Gastrocnemius medialis (tissue), 4 donors: ENCODE data around the gene FERMT1. TPM values are rescaled to one million over a fixed set of nuclear protein-coding genes. Genes with fewer than 3 reads are reported as not detected.
"Not testable (repeated sequence)": the region's sequence is repeated elsewhere in the genome, so short reads cannot be mapped to it uniquely, and the experiment has no call there.

Experiments
- ATAC-seq, 2 donors: fragments of 150-250 bp; one replicate each; pipeline ENCODE4 v1.9.1; 2016
- DNase-seq, 2 donors: peaks; one replicate each; pipeline ENCODE4 v3.0.0-alpha.2; 2019
- H3K27ac ChIP-seq, 4 donors: fragments of 200-600 bp; sonication (generic); 1 replicate in 1 of 4; 2 replicates in 3 of 4; pipeline ENCODE4 v1.5.1; 2016 to 2018; ENCODE audit warnings: mild to moderate bottlenecking in 2 of 4, moderate library complexity in 1 of 4
- H3K27me3 ChIP-seq, 3 donors: fragments of 200-600 bp; sonication (generic) in 2 of 3; 1 replicate in 1 of 3; 2 replicates in 2 of 3; pipeline versions ENCODE4 v1.5.1 to v1.6.0; 2016 to 2019; ENCODE audit warnings: mild to moderate bottlenecking in 1 of 3, moderate library complexity in 1 of 3
- H3K36me3 ChIP-seq, 2 donors: fragments of 200-600 bp; sonication (generic) in 1 of 2; one replicate each; pipeline ENCODE4 v1.5.1; 2017 to 2018
- H3K4me1 ChIP-seq, 2 donors: fragments of 200-600 bp; sonication (generic) in 1 of 2; one replicate each; pipeline ENCODE4 v1.5.1; 2016 to 2017; ENCODE audit warnings: mild to moderate bottlenecking in 2 of 2
- H3K4me3 ChIP-seq, 4 donors: fragments of 200-600 bp; sonication (generic) in 3 of 4; 1 replicate in 1 of 4; 2 replicates in 3 of 4; pipeline ENCODE4 v1.5.1; 2016 to 2019; ENCODE audit warnings: mild to moderate bottlenecking in 2 of 4
- H3K9me3 ChIP-seq, 3 donors: fragments of 200-600 bp; sonication (generic) in 2 of 3; 1 replicate in 1 of 3; 2 replicates in 2 of 3; pipeline ENCODE4 v1.5.1; 2016 to 2019
- CTCF ChIP-seq, 5 experiments: fragments of 450-650 bp in 3 of 5; fragments of 200-600 bp in 2 of 5; sonication (generic) in 2 of 5; IDR thresholded peaks in 4 of 5; conservative IDR thresholded peaks in 1 of 5; 1 replicate in 4 of 5; 2 replicates in 1 of 5; pipeline ENCODE4 v1.5.1; 2016 to 2019; ENCODE audit warnings: antibody characterized with exemption in 5 of 5, mild to moderate bottlenecking in 3 of 5, moderate library complexity in 3 of 5
- POLR2A ChIP-seq, 2 donors: fragments of 450-650 bp; IDR thresholded peaks; one replicate each; pipeline ENCODE4 v1.6.1; 2017; ENCODE audit warnings: antibody characterized with exemption in 2 of 2, mild to moderate bottlenecking in 2 of 2, moderate library complexity in 2 of 2
- in situ Hi-C, 4 donors: fragments of 200-750 bp; cut with MboI; loops; one replicate each; pipeline versions ENCODE4 v1.15.0 to v1.8.0; 2017; ENCODE audit warnings: low sequenced_read_pairs in 4 of 4
- intact Hi-C: fragments of 100-400 bp; cut with DNase I; formaldehyde crosslinking; loops from one replicate; pipeline ENCODE4 v1.15.1; 2023; ENCODE audit warnings: low total_unique reads
- total RNA-seq, 4 donors: library from RNA; depleted of rRNA; stranded (reverse); fragments of >200 nt; gene quantifications; one replicate each; pipeline versions ENCODE4 v1.1.0 to v1.2.3, GENCODE V29; 2016

Gene FERMT1
- total RNA-seq, 4 donors from 2014 or later = 0.09 to 0.36 TPM; not detected in 2

GRCh38 chr20:6038256-6038655, 84.6 kb downstream of the FERMT1 start:
- Histone ChIP-seq H3K4me1 (peaks cover 15 to 22% of the 10 kb centered on the region in 2 donors), H3K27me3 (no peaks in the 10 kb centered on the region), H3K9me3 (no peaks in the 10 kb centered on the region), H3K27ac (no peak overlapping the region), H3K4me3 (no peak overlapping the region), H3K36me3 (peaks cover 0 to 72% of the 10 kb centered on the region in 2 donors)
- TF ChIP-seq CTCF (IDR thresholded peaks at IDR 0.05 in 4 of 5, conservative IDR thresholded peaks at IDR 0.05 in 1 of 5) (no peak), POLR2A (IDR thresholded peaks at IDR 0.05) (no peak)
- intact Hi-C loops = no loop called here
- DNase-seq (no peak), ATAC-seq (no peak)
- in situ Hi-C loops = no loop called here

DNA sequence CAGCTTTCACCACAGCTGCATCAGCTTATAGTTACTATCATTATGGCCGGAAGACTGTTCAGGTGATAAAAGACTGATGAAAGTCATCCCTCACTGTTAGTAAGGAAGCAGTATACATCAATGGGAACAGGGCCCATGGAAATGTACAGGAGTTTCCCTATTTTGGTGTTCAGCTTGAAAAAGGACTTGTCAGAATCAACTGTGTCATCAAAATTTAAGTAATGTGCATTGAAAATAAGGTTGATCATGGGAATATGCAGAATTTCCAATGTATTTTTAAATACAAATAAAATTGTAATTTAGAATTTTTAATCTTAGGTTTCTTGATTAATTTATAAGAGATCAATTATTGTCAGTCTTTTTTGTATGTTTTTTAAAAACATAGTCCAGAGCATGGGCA, 85.7 kb downstream of the FERMT1 start:
- intact Hi-C loops = no loop called here
- in situ Hi-C loops = no loop called here
- TF ChIP-seq POLR2A (IDR thresholded peaks at IDR 0.05) = no peak
- no peak for TF ChIP-seq CTCF (IDR thresholded peaks at IDR 0.05 in 4 of 5, conservative IDR thresholded peaks at IDR 0.05 in 1 of 5)
- Histone ChIP-seq H3K9me3 (no peaks in the 10 kb centered on the region), H3K36me3 (peaks cover 0 to 69% of the 10 kb centered on the region in 2 donors), H3K4me1 (peaks cover 15 to 22% of the 10 kb centered on the region in 2 donors), H3K27me3 (no peaks in the 10 kb centered on the region), H3K27ac (no peak overlapping the region), H3K4me3 (no peak overlapping the region)
- DNase-seq (no peak), ATAC-seq (no peak)

GRCh38 chr20:6036213-6036612, 86.6 kb downstream of the FERMT1 start:
- TF ChIP-seq POLR2A (IDR thresholded peaks at IDR 0.05) (no peak), CTCF (IDR thresholded peaks at IDR 0.05 in 4 of 5, conservative IDR thresholded peaks at IDR 0.05 in 1 of 5) (no peak)
- intact Hi-C loops = no loop called here
- H3K27me3 ChIP-seq = no peaks in the 10 kb centered on the region
- no peak overlapping the region for H3K27ac ChIP-seq
- peaks cover 0 to 60% of the 10 kb centered on the region in 2 donors for H3K36me3 ChIP-seq
- H3K4me1 ChIP-seq = peaks cover 15 to 27% of the 10 kb centered on the region in 2 donors
- H3K4me3 ChIP-seq = no peak overlapping the region
- H3K9me3 ChIP-seq = no peaks in the 10 kb centered on the region
- no peak for ATAC-seq
- no peak for DNase-seq
- in situ Hi-C loops = no loop called here

DNA sequence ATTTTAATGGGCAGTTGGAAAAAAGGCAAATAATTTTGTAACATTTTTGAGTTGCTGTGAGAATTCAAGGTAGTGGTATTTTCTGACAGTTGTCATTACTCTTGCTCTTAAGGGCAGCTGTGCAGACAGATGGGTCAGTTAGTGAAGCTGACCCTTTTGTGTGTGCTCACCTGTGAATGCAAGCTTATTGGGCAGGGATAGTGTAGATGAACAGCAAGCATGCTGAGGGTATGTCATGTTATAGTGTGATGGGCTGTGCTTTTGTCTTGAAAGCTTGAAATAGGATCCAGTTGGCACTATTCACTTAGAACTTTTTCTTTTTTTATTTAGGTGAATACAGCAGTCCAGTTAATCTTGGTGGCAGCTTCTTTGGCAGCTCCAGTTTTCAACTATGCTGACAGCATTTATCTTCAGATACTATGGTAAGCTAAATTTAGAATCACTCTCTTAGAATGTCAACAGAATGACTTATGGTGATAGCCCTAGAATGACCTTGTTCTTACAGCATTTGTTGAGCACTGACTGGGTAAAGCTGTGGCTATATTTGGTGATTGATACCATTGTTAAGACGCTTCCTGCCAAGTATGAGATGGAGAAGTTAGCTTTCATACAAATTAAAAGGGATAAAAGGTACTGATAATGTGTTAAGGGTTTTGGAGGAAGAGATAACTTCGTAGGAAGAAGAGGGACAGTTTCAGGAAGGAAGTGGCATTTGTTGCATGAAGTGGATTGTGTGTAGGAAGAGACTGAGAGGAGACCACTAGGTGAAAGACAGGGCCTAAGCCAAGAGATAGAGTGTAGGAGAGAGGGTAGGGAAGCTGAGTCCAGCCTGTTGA, 88.5 kb downstream of the FERMT1 start:
- TF ChIP-seq POLR2A (IDR thresholded peaks at IDR 0.05) = no peak
- no peak for TF ChIP-seq CTCF (IDR thresholded peaks at IDR 0.05 in 4 of 5, conservative IDR thresholded peaks at IDR 0.05 in 1 of 5)
- peak overlapping the region; percentile 59 to 82 (median 69) for H3K27ac ChIP-seq
- peaks cover 19 to 33% of the 10 kb centered on the region in 2 donors for H3K4me1 ChIP-seq

DNA sequence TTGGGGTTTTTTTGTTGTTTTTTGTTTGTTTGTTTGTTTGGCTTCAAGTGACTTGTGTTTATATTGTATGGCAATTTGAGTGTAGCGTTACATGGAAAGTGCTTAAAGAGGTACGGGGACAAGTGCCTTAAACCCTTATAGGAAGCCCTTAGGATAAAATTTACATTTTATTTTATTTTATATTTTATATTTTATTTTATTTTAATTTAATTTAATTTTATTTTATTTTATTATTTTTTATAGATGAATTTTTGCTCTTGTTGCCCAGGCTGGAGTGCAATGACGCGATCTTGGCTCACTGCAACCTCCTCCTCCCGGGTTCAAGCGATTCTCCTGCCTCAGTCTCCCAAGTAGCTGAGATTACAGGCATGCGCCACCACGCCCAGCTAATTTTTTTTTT, 89.9 kb downstream of the FERMT1 start:
- peak overlapping the region in 1 of 4 donors; percentile 19 for H3K27ac ChIP-seq
- not testable (repeated sequence) for DNase-seq

More for the DNA sequence above, 88.5 kb downstream of the FERMT1 start:
- DNase-seq (no peak), ATAC-seq (peak; percentile 93 to 98)
- in situ Hi-C loops (no loop called here), intact Hi-C loops (loop anchor here (5.0 kb wide), 1 partner anchor 43 kb away; no protein-coding TSS in a partner anchor)
- no peaks in the 10 kb centered on the region for H3K27me3 ChIP-seq
- peaks cover 0 to 42% of the 10 kb centered on the region in 2 donors for H3K36me3 ChIP-seq
- H3K4me3 ChIP-seq = no peak overlapping the region
- H3K9me3 ChIP-seq = no peaks in the 10 kb centered on the region

More for the DNA sequence above, 89.9 kb downstream of the FERMT1 start:
- intact Hi-C loops = loop anchor here (5.0 kb wide), 1 partner anchor 44 kb away; no protein-coding TSS in a partner anchor
- H3K4me3 ChIP-seq, H3K27me3 ChIP-seq, in situ Hi-C loops, H3K9me3 ChIP-seq, ATAC-seq: not testable (repeated sequence)
- H3K36me3 ChIP-seq = peaks cover 0 to 33% of the 10 kb centered on the region in 2 donors
- peaks cover 25 to 43% of the 10 kb centered on the region in 2 donors for H3K4me1 ChIP-seq
